GM19193 (cell line): ENCODE results near the gene EIF3K.
A peak's percentile ranks its signal among the peaks of the same experiment; 100 is the strongest.

Experiments used
- POLR2A ChIP-seq: IDR thresholded peaks from 4 replicates; pipeline ENCODE4 v1.6.1; 2011; ENCODE audit not compliant: insufficient read depth, insufficient read length; ENCODE audit errors: extremely low read depth

Gene EIF3K, protein sequence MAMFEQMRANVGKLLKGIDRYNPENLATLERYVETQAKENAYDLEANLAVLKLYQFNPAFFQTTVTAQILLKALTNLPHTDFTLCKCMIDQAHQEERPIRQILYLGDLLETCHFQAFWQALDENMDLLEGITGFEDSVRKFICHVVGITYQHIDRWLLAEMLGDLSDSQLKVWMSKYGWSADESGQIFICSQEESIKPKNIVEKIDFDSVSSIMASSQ

DNA sequence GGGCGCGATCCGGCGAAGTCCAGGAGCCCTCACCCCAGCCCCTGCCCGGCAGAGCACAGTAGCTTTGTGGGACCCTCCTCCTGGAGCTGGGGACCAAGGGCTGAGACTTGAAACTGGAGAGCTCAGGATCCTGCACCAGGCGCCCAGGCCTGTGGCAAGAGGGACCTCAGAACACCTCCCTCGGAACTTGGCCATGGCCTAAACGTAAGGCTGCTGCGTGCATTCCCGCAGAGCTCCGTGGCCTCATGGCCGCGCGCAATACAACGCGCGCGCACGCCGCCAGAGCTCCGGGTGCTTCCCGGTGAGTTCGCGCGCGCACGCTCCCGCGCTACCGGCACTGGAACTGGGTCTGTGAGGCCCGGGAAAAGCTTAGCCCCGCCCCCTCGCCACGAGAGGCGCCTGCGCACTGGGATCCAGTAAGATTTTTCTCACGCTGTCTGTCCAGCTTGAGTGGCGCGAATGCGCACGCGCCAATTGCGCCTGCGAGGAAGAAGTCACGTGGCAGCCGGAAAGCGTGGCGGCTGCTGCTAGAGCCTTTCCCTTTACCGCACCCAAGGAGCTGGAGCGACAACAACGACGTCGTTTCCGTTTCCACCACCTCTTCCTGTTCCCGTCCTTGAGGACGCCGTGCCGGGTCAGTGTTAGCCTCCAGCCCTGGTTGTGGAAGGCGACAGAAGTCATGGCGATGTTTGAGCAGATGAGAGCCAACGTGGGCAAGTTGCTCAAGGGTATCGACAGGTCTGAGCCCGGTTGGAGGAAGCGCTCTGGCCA is at the start of gene EIF3K:
EIF3K (plus strand) TSS at position 599 of the 771 bp plus-strand sequence; CDS start at position 680, 81 bp downstream.
- peak; percentile 97 for TF ChIP-seq POLR2A

DNA sequence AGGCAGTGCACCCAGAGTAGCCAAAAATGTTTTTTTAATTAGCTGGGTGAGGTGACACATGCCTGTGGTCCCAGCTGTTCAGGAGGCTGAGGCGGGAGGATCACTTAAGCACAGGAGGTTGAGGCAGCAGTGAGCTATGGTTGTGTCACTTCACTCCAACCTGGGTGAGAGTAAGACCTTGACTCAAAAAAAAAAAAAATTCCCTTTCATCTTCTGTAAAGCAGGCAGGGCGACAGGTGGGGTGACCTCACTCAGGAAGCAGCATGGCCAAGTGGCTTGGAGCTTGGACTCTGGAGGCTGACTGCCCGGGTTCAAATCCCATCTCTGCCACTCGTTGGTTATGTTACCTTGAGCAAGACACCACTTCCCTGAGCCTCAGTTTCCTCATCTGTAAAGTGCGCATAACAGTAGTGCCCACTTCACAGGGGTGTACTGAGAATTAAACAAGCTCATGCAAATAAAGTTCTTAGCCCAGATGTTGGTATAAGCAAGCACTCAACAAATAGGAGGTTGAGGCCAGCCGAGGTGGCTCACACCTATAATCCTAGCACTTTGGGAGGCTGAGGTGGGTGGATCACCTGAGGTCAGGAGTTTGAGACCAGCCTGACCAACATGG is 49.5 kb upstream of the EIF3K start:
- no peak for TF ChIP-seq POLR2A

DNA sequence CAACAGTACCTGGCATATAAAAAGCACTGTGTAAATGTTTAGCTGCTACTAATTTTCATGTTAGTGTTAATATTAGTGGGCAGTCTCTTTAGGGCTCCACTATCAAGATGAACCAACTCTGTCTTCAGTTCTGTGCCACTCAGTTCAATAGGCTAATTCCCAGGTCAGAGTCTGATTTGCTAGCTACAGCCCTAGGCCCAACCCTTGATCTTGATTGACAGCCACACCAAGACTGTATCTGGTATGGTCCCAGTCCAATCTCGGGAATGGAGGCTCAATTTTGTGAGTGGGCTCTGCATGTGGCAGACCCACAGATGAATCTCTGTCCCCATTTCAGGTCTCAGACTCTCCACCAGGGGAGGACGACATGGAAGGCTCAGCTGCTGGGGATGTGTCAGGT is 47.3 kb upstream of the EIF3K start:
- TF ChIP-seq POLR2A: no peak

DNA sequence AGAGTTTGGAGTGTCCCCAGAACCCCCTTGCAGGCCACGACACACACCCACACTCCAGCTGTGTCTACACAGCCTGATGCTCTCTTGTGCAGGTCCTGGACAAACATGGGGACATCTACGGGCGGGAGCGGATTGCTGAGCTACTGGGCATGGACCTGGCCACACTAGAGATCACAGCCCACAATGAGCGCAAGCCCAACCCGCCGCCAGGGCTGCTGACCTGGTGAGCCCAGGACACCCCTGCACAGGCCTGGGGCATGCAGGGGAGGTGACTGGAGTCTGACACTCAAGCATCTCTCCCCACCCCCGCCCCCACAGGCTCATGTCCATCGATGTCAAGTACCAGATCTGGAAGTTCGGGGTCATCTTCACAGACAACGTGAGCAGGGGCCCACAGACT is 41.2 kb upstream of the EIF3K start:
- no peak for TF ChIP-seq POLR2A

DNA sequence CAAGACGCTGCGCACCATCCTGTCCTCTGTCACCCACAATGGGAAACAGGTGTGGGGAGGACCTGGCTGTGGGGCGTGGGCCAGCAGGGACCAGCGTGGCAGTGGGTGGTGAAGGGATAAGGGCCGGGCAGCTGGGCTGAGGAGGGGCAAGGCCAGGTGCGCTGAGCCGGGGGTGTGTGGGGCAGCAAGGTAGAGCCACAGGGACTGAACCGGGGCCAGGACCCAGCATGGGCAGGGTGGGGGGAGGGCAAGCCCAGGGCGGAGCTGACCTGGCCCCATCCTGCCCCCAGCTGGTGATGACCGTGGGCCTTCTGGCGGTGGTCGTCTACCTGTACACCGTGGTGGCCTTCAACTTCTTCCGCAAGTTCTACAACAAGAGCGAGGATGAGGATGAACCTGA is 38.9 kb upstream of the EIF3K start:
- TF ChIP-seq POLR2A: no peak

DNA sequence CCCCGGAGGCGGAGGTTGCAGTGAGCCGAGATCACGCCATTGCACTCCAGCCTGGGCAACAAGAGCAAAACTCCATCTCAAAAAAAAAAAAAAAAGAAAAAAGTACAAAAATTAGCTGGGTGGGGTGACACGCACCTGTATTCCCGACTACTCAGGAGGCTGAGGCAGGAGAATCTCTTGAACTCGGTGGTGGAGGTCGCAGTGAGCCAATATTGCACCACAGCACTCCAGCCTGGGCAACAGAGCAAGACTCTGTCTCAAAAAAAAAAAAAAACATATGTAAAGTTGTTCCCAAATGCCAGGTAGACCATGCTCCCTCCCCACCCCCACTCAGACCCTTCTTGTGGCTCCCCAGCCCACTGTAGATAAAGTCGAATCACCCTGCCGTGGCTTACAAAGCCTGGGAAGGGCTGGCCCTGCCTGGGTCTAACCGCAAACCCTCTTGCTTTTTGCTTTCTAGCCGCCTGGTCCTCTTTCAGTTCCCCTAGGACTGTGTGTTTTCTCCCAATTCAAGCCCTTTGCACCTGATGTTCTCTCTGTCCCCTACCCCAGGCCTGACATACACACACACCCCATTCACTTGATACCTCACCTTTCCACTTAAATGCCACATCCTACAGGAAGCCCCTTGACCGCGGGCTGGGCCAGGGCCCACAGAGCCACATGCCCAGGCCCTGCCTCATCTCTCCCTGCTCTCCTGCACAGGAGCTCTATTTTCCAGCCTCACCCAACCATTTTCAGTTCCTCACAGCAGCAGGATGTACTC is 35.6 kb upstream of the EIF3K start:
- TF ChIP-seq POLR2A: no peak

DNA sequence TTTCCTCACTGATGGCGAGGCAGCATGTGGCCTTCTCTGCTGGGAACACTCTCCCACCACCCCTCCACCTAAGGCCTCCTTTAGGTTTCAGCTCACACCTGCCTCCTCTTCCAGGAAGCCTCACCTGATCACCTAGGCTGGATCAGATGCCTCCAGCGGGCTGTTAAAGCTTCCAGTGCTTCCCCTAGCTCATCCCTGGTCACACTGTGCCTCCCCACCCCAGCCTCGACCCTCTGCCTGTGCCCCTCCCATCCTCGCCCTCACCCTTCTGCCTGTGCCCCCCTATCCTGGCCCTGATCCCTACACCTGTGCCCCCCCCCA is 35.0 kb upstream of the EIF3K start:
- no peak for TF ChIP-seq POLR2A

DNA sequence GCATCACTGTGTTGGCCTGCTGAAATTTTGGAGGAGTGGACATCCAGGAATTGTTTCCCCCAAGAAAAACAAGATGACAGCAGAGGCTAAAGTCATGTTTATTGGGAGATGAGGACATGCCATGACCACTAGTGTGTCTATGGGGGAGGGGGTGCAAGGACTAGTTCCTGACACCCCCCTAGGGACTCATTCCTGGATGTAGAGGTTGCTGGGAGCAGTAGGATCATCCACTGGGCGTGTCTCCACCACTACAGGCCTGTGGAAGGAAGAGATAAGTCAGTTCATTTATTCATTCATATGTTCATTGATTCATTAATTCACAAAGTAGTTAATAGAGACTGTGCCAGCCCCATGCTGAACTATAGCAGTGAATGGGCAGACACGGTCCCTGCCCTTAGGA is 31.4 kb upstream of the EIF3K start:
- TF ChIP-seq POLR2A: no peak

DNA sequence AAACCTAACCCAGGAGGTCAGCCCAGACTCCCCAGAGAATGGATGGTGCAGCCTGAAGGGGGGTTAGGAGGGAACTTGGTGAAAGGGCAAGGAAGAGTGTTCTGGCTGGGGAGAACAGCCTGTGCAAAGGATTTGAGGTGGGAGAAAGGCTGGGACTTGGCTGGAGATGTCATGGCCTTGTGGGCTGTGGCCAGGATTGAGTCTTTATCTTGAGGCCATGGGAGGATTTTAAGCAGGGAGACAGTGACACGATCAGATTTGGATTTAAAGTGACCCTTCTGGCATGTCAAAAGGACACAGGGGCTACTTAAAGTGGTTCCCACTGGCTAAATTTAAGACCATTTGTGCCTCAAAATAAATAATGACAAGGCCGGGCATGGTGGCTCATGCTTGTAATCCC is 30.9 kb upstream of the EIF3K start:
- TF ChIP-seq POLR2A: no peak

DNA sequence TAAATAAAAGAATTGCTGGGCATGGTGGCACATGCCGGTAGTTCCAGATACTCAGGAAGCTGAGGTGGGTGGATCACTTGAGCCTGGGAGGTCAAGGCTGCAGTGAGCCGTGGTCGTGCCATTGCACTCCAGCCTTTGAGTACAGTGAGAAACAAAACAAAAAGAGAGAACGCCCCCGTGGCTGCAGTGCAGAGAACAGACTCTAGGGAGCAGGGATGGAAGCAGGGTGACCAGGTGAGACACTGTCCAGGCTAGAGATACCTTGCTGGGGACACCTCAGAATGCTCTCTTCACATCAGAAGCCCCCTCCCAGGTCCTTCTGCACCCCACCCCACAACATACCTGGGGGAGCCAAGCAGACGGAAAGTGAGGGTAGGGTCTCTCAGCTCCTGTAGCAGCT is 26.0 kb upstream of the EIF3K start:
- TF ChIP-seq POLR2A: no peak

DNA sequence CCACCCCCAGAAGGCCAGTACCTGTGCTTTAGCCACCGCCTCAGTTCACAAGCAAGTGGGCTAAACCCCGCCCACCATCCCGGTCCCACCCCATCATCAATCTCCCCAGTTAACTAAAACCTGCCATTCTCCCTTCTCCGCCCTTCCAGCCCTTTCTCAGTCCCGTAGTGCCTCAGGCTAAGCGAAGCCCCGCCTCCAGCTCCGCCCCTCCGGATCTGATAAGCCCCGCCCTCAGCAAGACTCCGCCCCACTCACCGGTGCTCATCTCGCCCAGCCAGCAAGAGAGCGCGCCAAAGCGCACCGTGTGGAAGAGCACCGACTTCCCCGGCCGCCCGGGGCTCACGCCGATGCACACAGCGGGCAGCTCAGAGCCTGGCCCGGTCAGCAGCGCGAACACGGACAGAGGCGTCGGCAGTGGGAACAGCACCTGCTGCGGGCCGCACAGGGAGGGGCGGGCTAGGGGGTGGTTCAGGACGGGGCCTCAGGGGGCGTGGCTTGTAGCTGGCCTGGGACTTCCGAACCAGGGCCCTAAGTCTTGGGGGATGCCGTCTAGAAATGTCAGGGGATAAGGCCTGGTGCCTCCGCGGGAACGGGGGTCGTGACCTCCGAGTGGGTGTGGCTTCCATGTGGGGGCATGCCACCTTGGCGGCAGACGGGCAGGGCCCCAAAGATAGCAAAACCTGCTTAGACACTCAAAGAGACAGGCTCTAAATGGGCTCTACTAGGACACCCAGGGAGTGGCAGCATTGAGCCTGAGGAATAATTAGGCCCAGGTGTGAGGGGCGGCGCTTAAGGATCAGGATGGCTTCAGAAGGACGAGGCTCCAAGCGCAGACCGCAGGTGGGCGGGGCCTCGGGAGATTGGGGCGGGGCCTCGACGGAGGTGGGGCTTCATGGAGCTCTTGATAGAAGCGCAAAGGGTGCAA is 22.7 kb upstream of the EIF3K start:
- TF ChIP-seq POLR2A: no peak

DNA sequence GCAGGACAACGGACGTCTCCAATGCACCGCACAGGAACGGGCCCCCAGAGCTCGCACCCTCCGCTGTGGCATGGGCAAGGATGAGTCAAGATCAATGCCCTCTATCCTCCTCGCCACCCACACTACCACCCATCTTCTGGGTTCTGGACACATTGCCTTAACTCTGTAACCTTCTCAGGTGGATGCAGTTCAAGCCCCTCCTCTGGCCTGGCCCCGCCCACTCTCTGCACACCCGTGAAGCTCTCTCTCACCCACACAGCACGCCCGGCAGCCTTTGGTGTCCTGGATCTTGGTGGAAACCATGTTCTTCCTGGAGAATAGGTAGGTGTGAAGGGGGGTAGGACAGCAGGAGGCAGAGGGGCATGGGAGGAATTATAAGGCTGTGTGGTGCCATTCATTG is 21.9 kb upstream of the EIF3K start:
- no peak for TF ChIP-seq POLR2A

DNA sequence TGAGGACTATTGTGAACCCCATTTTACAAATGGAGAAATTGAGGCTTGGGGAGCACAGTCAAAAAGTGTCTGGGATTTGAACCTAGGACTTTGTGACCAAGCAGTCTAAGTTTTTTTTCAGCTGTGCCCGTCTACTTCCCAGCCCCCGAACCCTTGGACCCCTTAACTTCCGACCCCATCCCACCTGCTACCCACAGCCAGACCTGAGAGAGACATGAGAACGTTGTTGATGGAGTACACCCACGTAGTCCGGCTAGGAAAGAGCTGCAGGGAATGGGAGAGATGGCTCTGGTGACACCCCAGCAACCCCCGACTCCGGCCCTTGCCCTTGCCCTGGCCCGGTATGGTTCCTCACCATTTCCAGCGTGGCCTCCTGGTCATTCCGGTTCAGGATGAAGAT is 19.3 kb upstream of the EIF3K start:
- TF ChIP-seq POLR2A: peak; percentile 24

DNA sequence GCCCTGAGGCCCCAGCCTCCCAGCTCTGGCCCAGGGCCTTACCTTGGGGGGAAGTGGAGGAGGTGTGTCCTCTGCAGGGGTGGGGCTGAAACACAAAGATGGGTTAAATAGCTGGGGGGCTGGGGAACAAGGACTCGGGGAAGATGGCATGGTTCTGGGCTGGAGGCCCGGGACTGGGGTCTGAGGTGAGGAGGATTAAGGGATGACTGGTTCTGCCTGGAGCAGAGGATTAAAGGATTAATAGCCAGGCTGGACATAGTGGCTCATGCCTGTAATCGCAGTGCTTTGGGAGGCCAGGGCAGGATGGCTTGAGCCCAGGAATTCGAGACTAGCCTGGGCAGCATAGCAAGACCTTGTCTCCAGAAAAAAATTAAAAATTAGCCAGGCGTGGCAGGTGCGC is 12.9 kb upstream of the EIF3K start:
- TF ChIP-seq POLR2A: no peak

DNA sequence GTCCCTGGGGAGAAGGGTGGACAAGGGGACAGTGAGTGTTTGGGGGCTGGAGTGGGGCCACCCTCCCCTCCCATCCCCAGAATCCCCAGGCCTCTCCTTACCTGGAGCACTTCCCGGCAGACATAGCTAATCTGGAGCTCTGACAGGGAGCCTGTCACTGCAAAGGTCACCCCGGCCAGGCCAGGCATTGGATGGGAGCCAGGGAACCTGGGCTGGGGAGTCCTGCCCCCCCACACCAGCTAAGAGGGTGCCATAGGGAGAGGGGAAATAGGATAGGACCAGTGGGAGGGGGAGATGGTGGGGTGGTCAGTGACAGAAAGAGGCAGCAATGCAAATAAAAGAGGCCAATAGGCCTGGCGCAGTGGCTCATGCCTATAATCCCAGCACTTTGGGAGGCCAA is 4.7 kb upstream of the EIF3K start:
- no peak for TF ChIP-seq POLR2A

DNA sequence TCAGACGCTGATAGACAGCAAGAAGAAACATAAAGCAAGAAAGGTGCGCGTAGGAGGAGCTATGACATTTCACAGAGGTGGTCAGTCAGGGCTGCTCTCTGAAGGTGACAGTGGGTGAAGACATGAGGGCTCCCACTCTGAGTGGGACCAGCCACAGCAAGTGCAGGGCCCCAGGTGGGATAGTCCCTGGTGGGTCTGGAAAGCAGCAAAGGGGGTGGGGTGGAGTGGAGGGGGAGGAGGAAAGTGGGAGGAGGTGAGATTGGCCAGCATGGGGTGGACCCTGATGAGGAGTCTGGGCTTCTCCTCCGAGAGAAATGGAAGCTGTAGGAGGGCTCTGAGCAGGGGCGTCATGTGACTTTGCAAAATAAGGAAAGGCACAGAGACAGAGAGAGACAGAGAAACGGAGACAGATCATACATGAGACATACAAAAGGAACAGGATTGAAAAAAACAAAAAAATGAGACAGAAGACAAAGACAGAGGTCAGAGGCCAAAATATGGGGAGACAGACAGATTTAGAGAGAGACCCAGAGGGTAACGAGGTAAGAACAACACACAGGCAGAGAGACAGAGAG is 3.9 kb upstream of the EIF3K start:
- TF ChIP-seq POLR2A: no peak
